GM21526 (cell line): ENCODE measurements around the gene OXER1.

ENCODE experiments used
- ATAC-seq: cut with Tn5 transposase; IDR thresholded peaks from one replicate; pipeline ENCODE4 v1.9.1; 2021; ENCODE audit warnings: moderate library complexity; ENCODE audit not compliant: unreplicated experiment, low FRiP score

The OXER1 gene

DNA sequence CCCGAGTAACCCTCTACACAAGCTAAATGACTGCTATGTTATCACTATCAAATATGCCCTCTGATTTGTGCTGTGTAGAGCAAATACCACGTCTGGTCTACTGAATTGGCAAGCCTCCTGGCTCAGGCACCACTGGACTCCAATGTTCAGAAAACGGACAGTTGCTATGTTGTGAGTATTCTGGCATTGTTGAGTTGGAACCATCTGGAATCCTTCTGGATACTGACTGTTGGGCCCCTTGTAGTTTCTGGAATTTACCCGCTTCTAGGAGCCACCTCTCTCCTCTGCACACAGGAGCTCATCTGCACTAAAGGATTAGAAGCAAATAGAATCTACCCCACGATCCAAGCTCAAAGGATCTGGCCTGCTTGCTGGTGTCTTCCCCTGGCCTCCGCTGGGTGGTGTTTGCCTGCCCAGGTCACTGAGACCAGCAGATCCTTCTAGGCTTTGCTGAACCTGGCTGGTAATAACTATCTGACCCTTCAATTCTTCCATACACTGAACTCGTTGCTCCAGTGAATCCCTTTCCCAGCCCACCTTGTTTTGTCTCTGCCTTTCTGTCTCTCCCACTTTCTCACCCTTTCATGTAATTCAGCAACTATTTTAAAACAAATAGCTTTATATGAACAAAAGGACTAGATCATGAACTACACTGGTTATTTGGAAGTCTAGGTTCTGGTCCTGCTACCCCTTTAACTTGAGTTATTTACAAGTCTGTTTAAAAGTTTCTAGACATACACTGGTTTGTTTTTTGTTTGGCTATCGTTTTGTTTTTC, 30.5 kb upstream of the OXER1 start:
- ATAC-seq: no peak

DNA sequence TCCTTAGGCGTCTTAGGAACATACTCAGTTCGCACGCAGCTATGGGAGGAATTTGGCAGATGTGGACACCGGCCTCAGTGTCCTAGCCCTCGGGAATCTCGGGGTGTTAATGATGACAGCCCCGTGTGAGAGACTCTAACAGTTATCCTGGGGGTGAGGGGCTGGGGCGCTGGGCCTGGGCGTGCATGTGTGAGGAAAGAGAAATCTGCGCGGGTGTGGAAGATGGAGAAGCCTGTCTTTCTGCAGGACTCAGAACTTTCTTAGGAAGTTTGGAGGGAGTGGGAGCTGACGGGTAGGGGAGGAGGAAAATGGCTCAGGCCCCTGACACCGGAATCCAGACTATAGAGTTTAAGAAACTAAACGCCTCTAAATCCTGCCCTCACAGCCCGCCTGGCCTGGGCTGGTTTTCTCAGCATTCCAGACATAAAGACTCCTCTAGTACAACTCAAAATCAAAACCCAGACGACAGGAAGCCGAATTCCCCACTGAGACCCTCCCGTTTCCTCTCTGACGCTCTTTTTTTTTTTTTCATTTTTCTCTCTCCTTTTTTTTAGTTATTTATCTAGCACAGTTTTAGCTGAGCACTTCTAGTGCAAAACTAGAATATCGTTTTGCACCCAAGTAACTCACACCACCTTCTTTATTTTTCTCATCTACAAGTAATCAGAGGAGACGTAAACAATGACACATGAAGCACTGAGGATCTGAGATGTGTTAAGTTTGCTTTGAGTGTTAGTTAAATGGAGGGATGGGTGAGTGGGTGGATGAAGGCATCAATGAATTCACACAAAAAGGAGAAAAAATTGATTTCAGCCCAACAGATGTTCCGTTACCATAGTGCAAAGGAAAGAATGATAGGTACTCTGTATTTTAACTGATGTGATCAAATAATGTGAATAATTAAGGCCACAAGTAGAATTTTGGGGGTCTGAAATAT, 29.7 kb upstream of the OXER1 start:
- ATAC-seq: no peak

DNA sequence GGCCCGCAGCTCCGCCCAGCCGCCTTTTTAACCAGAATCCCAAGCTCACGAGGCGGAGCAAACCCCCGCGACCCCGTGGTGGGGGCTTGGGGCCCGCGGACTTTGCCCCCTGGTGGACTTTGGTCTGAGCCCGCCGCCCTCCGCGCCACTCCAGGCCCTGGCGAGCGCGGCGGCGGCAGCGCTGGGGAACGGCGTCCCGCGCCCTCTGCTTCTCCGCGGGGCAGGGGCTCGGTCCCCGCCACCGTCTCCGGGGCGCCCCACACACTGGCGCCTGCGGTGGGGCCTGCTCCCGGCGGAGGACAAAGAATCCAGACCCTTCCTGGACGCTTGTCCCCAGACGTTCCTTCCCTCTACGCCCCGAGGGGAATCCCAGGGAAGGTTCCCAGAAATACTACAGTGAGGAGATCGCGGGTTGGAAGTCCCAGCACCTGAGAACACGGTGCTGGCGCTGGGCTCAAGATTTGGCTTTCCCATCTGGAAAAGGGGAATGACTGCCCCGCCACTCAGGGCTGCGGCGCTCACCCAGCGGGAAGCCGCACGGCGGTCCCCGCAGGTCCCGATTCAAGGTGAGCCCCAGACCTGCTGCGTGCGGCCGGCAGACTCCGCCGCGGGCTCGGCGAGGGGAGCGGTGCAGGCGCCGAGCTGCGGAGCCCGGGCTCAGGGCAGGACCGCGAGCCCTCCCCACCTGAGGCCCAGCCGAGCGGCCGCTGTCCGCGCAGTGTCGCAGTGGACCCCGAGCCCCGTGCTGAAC, 28.8 kb upstream of the OXER1 start, which contains the start of gene HAAO:
TSS of gene HAAO (minus strand) at position 1 of the 751 bp plus-strand sequence. CDS start 47 bp downstream, outside the sequence.
- ATAC-seq: no peak

DNA sequence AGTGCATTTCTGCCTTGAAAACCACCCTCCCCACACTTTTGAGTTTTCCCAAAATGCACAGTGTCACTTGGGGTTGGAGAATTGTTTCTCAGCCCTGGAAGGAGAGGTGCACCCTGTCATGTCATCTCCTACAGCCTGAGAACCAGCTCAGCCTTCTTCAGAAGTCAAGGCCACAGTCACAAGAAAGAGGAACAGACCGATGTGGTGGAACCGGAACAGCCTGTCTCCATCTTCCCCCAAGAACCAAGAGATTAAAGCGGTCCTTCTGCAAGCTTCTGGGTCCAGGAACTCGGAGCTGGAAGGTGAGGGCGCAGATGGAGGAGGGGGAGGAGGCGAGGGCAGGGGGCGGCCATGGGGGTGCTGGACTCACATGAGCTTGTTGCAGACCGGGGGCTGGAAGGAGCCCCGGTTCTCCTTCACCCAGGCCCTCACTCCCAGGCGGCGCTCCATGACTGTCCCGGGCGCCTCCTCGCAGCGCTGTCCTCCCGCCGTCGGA, 28.2 kb upstream of the OXER1 start:
- ATAC-seq: no peak

- no peak for ATAC-seq
Measured at GRCh38 chr2:42791606-42792005, 27.7 kb upstream of the OXER1 start.

- ATAC-seq: no peak
Measured at GRCh38 chr2:42789751-42790150, 25.8 kb upstream of the OXER1 start.

DNA sequence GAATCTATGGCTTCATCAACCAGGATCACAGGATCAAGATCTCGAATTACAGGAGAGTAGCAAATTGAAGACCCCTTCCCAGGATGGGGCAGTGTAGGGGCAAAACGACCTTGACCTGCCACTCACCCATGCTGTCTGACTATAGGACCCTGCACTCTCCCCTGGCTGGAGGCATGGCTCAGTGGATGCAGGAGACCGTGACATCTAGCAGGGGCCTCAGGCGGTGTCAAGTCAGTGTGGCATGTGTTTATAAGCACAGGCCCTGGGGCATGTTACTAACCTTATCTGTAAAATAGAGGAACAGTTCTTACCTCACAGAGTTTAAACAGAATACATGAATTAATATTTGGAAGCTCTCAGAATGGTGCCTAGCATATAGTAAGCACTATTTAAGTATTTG, 24.9 kb upstream of the OXER1 start:
- no peak for ATAC-seq

DNA sequence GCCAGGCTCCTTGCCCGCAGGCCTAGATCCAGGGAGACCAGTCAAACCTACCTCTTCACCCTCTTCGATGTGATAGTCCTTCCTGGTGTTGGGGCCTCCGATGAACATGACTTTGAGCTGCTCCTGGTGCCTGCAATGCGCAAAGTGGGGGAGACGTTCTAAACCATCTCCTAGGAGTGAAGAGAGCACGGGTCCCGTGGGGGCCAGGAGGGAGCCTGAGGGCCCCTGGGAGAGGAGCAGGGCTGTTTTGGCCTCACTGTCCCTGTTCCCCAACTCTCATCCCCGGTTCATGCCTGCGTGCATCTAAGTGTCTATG, 24.5 kb upstream of the OXER1 start:
- ATAC-seq: no peak

DNA sequence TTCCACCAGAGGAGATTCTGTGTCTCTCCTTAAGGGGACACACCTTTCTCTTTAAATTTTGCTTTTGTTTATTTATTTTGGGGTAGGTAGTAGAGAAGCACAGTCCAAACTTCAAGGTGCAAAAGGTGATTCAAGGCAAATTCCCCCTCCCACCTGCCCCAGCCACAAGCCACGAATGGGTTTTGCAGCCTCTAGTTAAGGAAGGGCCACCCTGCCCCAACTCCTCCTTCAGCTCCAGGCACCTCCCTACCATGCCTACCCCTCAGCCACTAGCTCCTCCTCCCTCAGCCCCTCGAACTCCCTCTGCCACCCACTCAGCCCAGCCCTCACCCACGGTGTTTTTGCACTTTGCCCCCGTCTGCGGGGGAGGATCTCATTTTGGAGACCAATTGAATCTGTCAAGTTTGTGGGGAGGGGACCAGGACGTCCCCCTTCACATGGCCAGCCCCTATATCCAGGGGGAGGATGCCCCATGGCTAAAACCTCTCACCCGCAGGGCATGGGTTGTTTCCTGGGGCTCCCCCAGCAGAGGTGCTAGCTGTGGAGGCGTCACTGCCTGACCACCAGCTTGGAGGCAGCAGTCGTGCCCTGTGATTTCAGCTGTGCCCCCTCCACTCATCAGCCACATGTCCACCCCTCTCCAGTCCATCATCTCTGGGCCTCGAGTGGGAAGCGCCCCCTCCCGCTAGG, 24.0 kb upstream of the OXER1 start:
- no peak for ATAC-seq

DNA sequence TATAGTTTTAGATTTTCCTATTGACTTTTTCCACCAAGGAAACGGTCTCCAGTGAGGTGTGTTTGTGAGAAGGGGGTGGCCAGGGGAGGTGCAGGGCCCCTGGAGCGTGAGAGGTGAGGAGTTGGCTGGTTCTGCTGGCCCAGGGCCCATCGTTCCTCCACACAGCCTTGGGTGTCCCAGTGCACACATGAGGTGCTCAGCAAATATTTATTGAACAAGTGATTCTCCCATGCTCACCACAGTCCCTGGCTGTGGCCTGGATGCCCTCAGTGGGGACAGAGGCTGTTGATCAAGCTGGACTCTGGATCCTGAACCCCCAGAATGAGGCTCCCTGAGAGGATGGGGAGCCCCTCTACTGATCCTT, 23.5 kb upstream of the OXER1 start:
- no peak for ATAC-seq

DNA sequence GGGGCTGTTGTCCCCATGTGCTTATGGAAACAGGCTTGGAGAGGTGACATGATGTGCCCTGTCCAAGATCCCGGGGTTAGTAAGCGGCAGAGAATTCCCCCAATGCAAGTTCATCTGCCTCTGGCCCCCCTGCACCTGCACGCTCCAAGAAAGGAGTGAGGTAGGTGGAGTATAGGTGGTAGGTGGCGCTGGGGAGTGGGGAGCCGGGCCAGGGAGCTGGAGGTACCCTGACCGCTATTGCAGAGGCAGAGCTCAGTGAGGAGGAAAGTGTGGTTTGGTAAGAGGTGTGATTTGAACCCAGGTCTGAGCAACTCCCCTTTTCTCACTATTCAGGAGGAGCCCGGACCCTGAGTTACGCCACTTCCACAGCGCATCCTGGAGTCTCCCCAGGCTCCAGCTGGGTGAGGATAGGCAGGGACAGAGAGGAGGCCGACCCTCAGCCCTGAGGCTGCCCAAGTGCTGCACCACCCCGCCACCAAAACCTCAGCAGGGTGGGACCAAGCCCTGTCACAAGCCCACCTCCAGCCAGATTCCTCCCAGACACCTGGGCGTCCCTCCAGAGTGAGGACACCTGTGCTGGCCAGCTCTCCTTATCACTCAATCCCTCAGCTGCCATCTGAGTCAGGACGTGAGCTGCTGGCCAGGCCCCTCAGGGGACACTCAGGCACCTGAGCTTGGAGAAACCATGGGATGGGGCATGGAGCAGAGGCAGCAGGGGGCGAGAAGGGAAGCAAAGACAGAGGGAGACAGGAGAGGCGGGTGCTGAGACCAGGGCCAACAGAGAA, 22.8 kb upstream of the OXER1 start:
- no peak for ATAC-seq

DNA sequence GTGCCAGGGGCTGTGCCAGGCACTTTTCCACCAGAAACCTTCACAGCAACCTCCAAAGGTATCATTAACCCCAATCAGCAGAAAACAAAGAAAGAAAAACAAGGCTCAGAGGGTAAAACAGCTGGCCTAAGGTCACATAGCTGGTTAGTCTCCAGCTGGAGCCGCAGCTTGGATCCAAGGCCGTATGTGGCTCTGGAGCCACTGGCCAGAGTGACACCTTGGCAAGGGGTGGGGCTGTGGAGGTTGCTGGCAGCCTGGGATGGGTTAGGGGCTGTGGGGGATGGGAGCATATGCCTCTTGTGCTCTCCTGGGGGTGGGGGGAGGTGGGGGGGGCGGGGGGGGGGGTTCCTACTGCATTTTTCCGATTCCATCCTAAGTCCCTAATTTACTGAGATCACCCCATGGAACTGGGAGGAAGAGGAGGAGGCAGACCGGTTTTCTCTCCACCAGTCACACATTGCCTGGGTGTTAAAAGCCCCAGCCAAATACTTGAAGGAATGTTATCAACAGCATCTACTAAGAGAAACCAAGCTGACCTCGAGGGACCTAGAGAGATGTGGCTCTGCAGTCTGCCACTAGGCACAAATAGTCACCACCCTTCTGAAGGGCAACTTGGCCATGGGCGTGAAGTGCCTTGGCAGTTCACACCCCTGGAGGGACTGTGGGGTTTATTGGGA, 20.4 kb upstream of the OXER1 start:
- no peak for ATAC-seq

GRCh38 chr2:42783511-42783910, 19.6 kb upstream of the OXER1 start:
- no peak for ATAC-seq

DNA sequence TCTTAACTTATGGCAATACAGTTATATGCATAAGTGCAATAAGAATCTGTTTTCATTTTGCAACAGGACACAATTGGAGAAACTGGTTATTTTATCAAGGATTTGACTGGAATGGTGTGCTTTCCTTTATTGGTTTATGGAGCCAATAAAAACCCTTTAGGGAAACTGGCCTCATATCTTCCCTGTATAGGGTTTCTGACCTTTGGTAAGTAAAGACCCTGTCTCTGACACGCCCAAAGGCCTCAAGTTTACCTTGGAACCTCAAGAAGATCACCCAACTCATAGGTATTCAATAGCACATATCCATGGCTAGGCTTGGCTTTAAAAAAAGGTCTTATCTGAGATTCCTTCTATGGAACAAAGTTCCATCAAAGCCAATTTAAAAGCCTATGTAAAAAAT, 17.2 kb upstream of the OXER1 start:
- ATAC-seq: no peak

GRCh38 chr2:42777883-42778805, 14.2 kb upstream of the OXER1 start:
- no peak for ATAC-seq

DNA sequence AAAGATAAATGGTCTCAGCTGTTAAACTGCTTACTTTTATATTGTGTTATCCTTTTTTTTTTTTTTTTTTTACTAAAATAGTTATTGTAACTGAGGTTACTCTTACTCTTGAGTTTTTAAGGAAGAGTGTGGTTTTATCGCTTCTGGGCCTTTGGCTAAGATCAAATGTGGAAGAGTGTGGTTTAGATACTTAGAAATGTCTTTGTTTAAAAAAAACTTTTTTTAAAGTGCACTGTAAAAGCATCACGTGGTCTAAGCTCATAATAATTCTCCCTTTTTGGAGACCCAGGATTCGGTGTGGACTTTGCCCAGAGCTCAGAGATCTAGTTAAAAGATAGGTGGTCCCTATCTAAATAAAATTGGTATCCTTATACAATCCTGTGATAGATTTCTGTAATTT, 11.9 kb upstream of the OXER1 start:
- no peak for ATAC-seq

GRCh38 chr2:42775186-42775585, 11.3 kb upstream of the OXER1 start:
- no peak for ATAC-seq

DNA sequence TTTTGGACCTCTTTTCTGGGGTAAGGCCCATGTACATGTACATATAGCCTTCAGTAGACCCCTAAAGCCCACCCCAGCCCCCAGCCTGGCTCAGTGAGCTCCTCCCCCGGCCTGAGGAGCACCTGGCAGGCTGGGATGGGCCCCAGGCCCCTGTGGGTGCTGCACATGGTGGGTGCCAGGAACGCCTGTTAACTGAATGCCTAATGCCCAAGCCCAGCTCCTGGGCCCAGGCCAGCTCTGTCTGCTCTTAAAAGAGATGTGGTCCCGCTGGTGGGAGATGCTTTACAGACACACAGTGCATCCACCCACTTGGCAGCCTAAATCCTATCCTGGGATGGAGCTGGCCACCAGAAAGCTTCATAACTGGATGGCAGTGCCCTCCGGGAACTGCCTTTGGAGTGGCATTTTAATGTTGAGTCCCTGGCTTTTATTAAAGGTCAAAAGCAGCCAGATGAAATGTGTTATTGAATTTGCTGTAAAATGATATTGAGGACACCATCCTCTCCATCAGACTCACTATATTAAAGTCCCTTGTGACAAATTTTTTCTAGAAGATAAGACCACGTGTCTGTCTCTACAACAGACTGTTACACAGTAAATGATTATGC, 7.7 kb upstream of the OXER1 start:
- ATAC-seq: no peak
